Measurements from ENCODE around the gene ATP6V0A1. TPM values are rescaled to one million over a fixed set of nuclear protein-coding genes. Genes with fewer than 3 reads are reported as not detected.
"Not testable (repeated sequence)": the region's sequence is repeated elsewhere in the genome, so short reads cannot be mapped to it uniquely, and the experiment has no call there.

Gene ATP6V0A1
- total RNA-seq, 8 experiments from 2014 or later: 45.4 to 115 (median 75.7) TPM

DNA sequence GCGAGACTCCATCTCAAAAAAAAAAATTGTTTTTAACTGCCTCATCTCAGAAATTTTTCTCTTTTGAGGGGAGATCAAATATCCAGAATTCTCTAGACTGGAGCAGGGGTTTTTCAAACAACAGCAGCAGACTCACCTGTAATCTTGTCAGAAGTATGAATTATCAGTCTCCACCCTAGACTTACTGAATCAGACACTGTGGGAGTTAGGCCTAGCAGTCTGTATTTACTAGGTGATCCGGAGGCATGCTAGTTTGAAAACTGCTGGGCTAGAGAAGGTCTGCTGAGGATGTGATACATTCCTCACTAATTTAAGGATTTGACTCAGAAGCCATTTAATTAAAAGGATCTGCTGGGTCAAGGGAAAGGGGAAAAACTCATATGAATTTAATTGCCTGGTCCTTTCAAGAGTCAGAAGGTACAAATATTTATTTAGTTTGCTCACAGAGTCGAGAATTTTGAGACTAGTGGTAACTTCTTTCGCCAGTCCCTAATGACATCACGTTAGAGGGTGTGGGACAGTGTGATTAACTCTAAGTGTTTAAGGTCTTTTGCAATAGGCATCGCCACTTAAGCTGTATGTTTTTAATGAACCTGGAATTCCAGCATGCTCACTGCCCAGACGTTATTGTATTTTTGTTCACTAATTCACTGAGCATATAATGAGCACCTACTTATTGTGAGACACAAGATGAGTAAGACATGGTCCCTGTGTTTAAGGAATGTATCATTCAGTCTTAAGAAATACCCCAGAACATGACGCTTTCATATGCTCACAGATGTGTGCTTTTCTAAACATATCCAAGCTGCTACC is 14.2 kb downstream of the ATP6V0A1 start:
- in situ Hi-C loops (cut with MboI; ENCODE audit: low pct_unique_long_range_greater_than_20kb in 2 of 9, low sequenced_read_pairs in 9 of 9, unreplicated experiment in 9 of 9): no loop called here
- Histone ChIP-seq H3K4me1 (replicated peaks in 1 of 2) (no peaks in the 10 kb centered on the region), H3K4me3 (no peak overlapping the region), H3K27ac (no peak overlapping the region)
- ATAC-seq (replicated peaks in 6 of 8): peak in 2 of 8 experiments; percentile 58 to 73
- 15 to 100% (median 87%) methylated on average over 1 to 8 of the region's 8 CpGs; no CpG with 5 or more reads in 1 of the 10 experiments for WGBS, 10 experiments

DNA sequence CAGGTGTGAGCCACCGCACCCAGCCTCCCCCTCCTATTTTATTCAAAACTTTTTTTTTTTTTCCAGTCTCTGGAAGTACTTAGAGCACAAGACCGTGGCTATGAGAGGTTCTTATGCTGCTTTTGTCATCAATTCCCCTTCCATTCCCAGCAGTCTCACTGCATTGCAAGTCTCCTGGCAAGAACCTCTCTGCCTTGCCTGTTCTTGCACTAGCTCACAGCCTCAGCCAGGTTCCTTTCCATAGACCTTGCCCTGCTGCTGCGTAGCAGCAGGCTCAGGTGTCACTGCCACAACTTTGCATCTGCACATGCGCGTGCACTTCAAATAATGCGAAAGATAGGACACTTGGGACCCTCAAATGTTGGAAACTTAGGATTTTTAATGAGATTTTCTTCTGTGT is 15.6 kb downstream of the ATP6V0A1 start:
- Histone ChIP-seq H3K4me1 (replicated peaks in 1 of 2) (no peaks in the 10 kb centered on the region), H3K27ac (no peak overlapping the region), H3K4me3 (no peak overlapping the region)
- WGBS, 10 experiments: 70 to 100% (median 96%) methylated on average over 2 to 6 of the region's 6 CpGs; no CpG with 5 or more reads in 2 of the 10 experiments
- no peak for ATAC-seq (replicated peaks in 6 of 8)
- in situ Hi-C loops (cut with MboI; ENCODE audit: low pct_unique_long_range_greater_than_20kb in 2 of 9, low sequenced_read_pairs in 9 of 9, unreplicated experiment in 9 of 9): no loop called here

- 60 to 100% (median 92%) methylated on average over 1 to 3 of the region's 3 CpGs for WGBS, 10 experiments
- Histone ChIP-seq H3K27ac (no peak overlapping the region), H3K4me3 (no peak overlapping the region), H3K4me1 (replicated peaks in 1 of 2) (no peaks in the 10 kb centered on the region)
- peak in 3 of 8 experiments; percentile 16 to 29 (median 16) for ATAC-seq (replicated peaks in 6 of 8)
- in situ Hi-C loops (cut with MboI; ENCODE audit: low pct_unique_long_range_greater_than_20kb in 2 of 9, low sequenced_read_pairs in 9 of 9, unreplicated experiment in 9 of 9): loop anchor here in 2 of 9 experiments (25.0 kb wide), 2 partner anchors 112 to 138 kb away; partner anchors contain the start of gene PSMC3IP (in 1 of the 2)
Measured at GRCh38 chr17:42475121-42475520, 16.4 kb downstream of the ATP6V0A1 start.

- 10 to 100% (median 73%) methylated on average over 1 to 4 of the region's 4 CpGs; no CpG with 5 or more reads in 2 of the 10 experiments for WGBS, 10 experiments
- in situ Hi-C loops (cut with MboI; ENCODE audit: low pct_unique_long_range_greater_than_20kb in 2 of 9, low sequenced_read_pairs in 9 of 9, unreplicated experiment in 9 of 9): loop anchor here in 2 of 9 experiments (25.0 kb wide), 2 partner anchors 111 to 139 kb away; partner anchors contain the start of gene PSMC3IP (in 1 of the 2)
- Histone ChIP-seq H3K4me1 (replicated peaks in 1 of 2) (no peaks in the 10 kb centered on the region), H3K27ac (no peak overlapping the region), H3K4me3 (no peak overlapping the region)
- peak in 3 of 8 experiments; percentile 20 to 66 (median 54) for ATAC-seq (replicated peaks in 6 of 8)
Measured at GRCh38 chr17:42475835-42476234, 17.2 kb downstream of the ATP6V0A1 start.

- in situ Hi-C loops (cut with MboI; ENCODE audit: low pct_unique_long_range_greater_than_20kb in 2 of 9, low sequenced_read_pairs in 9 of 9, unreplicated experiment in 9 of 9): loop anchor here in 2 of 9 experiments (25.0 kb wide), 2 partner anchors 111 to 139 kb away; partner anchors contain the start of gene PSMC3IP (in 1 of the 2)
- Histone ChIP-seq H3K27ac (no peak overlapping the region), H3K4me3 (no peak overlapping the region), H3K4me1 (replicated peaks in 1 of 2) (no peaks in the 10 kb centered on the region)
- WGBS, 10 experiments: 50 to 100% (median 91%) methylated on average over 1 to 2 of the region's 2 CpGs; no CpG with 5 or more reads in 3 of the 10 experiments
- ATAC-seq (replicated peaks in 6 of 8): no peak
Measured at GRCh38 chr17:42476411-42476810, 17.7 kb downstream of the ATP6V0A1 start.

GRCh38 chr17:42477173-42477572 is 18.5 kb downstream of the ATP6V0A1 start:
- H3K27ac ChIP-seq: no peak overlapping the region
- H3K4me1 ChIP-seq (replicated peaks in 1 of 2): no peaks in the 10 kb centered on the region
- 64 to 100% (median 94%) methylated on average over 2 to 3 of the region's 3 CpGs for WGBS, 10 experiments
- ATAC-seq (replicated peaks in 6 of 8): no peak
- in situ Hi-C loops (cut with MboI; ENCODE audit: low pct_unique_long_range_greater_than_20kb in 2 of 9, low sequenced_read_pairs in 9 of 9, unreplicated experiment in 9 of 9): loop anchor here in 2 of 9 experiments (25.0 kb wide), 2 partner anchors 110 to 140 kb away; partner anchors contain the start of gene PSMC3IP (in 1 of the 2)
- H3K4me3 ChIP-seq: no peak overlapping the region

DNA sequence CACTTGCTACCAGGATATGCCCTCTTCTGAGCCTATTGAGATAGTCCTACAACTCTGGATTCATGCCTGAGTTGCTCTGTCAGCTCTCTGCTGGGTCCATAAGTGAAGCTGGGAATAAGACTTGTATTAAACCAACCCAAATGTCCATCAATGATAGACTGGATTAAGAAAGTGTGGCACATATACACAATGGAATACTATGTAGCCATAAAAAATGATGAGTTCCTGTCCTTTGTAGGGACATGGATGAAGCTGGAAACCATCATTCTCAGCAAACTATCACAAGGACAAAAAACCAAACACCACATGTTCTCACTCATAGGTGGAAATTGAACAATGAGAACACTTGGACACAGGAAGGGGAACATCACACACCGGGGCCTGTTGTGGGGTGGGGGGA is 19.1 kb downstream of the ATP6V0A1 start:
- not testable (repeated sequence) for H3K4me1 ChIP-seq (replicated peaks in 1 of 2); H3K4me3 ChIP-seq; H3K27ac ChIP-seq; ATAC-seq (replicated peaks in 6 of 8)
- in situ Hi-C loops (cut with MboI; ENCODE audit: low pct_unique_long_range_greater_than_20kb in 2 of 9, low sequenced_read_pairs in 9 of 9, unreplicated experiment in 9 of 9): loop anchor here in 2 of 9 experiments (25.0 kb wide), 2 partner anchors 109 to 141 kb away; partner anchors contain the start of gene PSMC3IP (in 1 of the 2)
- no CpG with 5 or more reads among the region's 1 CpG for WGBS, 10 experiments

- no peak for ATAC-seq (replicated peaks in 6 of 8)
- in situ Hi-C loops (cut with MboI; ENCODE audit: low pct_unique_long_range_greater_than_20kb in 2 of 9, low sequenced_read_pairs in 9 of 9, unreplicated experiment in 9 of 9): loop anchor here in 2 of 9 experiments (25.0 kb wide), 2 partner anchors 103 to 147 kb away; partner anchors contain the start of gene PSMC3IP (in 1 of the 2)
- Histone ChIP-seq H3K4me3 (no peak overlapping the region), H3K4me1 (replicated peaks in 1 of 2) (no peaks in the 10 kb centered on the region), H3K27ac (no peak overlapping the region)
- WGBS, 10 experiments: 43 to 95% (median 87%) methylated on average over 2 to 5 of the region's 7 CpGs; no CpG with 5 or more reads in 4 of the 10 experiments
Measured at GRCh38 chr17:42484304-42484703, 25.6 kb downstream of the ATP6V0A1 start.

DNA sequence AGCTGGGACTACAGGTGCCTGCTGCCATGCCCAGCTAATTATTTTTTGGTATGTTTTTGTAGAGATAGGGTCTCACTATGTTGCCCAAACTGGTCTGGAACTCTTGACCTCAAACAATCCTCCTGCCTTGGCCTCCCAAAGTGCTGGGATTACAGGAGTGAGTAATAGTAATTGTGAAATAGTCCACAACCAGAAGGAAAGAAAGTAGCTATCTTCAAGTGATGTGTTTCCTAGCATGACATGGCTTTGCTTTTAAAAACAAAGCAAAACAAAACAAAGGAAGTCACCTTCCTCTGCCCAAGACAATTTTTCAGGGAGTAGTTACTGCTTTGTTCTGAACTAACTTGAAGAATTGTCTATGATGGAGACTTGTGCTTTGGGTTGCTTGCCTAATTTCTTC is 27.0 kb downstream of the ATP6V0A1 start:
- no peak for ATAC-seq (replicated peaks in 6 of 8)
- H3K4me3 ChIP-seq: no peak overlapping the region
- no peaks in the 10 kb centered on the region for H3K4me1 ChIP-seq (replicated peaks in 1 of 2)
- in situ Hi-C loops (cut with MboI; ENCODE audit: low pct_unique_long_range_greater_than_20kb in 2 of 9, low sequenced_read_pairs in 9 of 9, unreplicated experiment in 9 of 9): loop anchor here in 2 of 9 experiments (25.0 kb wide), 2 partner anchors 102 to 148 kb away; partner anchors contain the start of gene PSMC3IP (in 1 of the 2)
- H3K27ac ChIP-seq: no peak overlapping the region

- in situ Hi-C loops (cut with MboI; ENCODE audit: low pct_unique_long_range_greater_than_20kb in 2 of 9, low sequenced_read_pairs in 9 of 9, unreplicated experiment in 9 of 9): loop anchor here in 2 of 9 experiments (25.0 kb wide), 2 partner anchors 99 to 151 kb away; partner anchors contain the start of gene PSMC3IP (in 1 of the 2)
Measured at GRCh38 chr17:42488032-42488431, 29.4 kb downstream of the ATP6V0A1 start.

GRCh38 chr17:42493319-42493718 is 34.6 kb downstream of the ATP6V0A1 start:
- H3K4me1 ChIP-seq (replicated peaks in 1 of 2): no peaks in the 10 kb centered on the region
- H3K27ac ChIP-seq: no peak overlapping the region
- H3K4me3 ChIP-seq: no peak overlapping the region
- in situ Hi-C loops (cut with MboI; ENCODE audit: low pct_unique_long_range_greater_than_20kb in 2 of 9, low sequenced_read_pairs in 9 of 9, unreplicated experiment in 9 of 9): loop anchor here in 2 of 9 experiments (25.0 kb wide), 2 partner anchors 94 to 156 kb away; partner anchors contain the start of gene PSMC3IP (in 1 of the 2)
- peak in 1 of 8 experiments; percentile 64 for ATAC-seq (replicated peaks in 6 of 8)
- WGBS, 10 experiments: 57 to 100% (median 80%) methylated on average over 1 to 3 of the region's 3 CpGs; no CpG with 5 or more reads in 1 of the 10 experiments

More at GRCh38 chr17:42488032-42488431, 29.4 kb downstream of the ATP6V0A1 start:
- WGBS, 10 experiments: 13 to 100% (median 100%) methylated on average over 1 of the region's 1 CpG; no CpG with 5 or more reads in 4 of the 10 experiments
- no peak overlapping the region for H3K27ac ChIP-seq
- no peak overlapping the region for H3K4me3 ChIP-seq
- no peaks in the 10 kb centered on the region for H3K4me1 ChIP-seq (replicated peaks in 1 of 2)
- no peak for ATAC-seq (replicated peaks in 6 of 8)

DNA sequence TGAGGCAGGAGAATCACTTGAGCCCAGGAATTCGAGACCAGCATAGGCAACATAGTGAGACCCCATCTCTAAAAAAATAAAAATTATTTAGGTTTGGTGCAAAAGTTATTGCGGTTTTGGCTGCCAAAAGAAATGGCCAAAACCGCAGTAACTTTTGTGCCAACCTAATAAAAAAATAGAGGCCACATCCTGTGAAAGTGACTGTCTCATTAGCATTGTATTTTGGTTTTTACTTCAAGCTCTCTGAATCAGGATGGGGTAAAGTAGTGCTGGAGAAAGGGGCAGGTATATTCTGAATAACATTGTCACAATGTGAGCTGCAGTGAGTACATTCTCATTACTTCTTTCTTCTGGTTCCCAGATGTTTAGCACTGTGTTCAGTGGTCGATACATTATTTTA is 36.0 kb downstream of the ATP6V0A1 start:
- in situ Hi-C loops (cut with MboI; ENCODE audit: low pct_unique_long_range_greater_than_20kb in 2 of 9, low sequenced_read_pairs in 9 of 9, unreplicated experiment in 9 of 9): loop anchor here in 2 of 9 experiments (25.0 kb wide), 2 partner anchors 93 to 157 kb away; partner anchors contain the start of gene PSMC3IP (in 1 of the 2)
- Histone ChIP-seq H3K27ac (no peak overlapping the region), H3K4me1 (replicated peaks in 1 of 2) (no peaks in the 10 kb centered on the region), H3K4me3 (no peak overlapping the region)
- ATAC-seq (replicated peaks in 6 of 8): no peak
- 30 to 100% (median 83%) methylated on average over 1 to 4 of the region's 4 CpGs; no CpG with 5 or more reads in 1 of the 10 experiments for WGBS, 10 experiments

DNA sequence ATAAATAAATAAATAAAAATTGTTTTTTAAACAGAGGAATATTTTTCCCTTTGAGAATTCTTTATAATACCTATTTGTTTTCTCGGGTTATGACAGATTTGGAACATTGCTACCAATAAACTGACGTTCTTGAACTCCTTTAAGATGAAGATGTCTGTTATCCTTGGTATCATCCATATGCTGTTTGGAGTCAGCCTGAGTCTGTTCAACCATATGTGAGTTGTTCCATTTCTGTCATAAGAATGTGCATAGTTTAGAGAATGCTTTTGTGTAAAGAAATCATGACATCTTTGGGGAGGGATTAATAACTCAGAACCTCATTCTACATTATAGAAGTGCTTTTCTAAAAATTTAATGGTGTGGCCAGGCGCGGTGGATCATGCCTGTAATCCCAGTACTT is 40.1 kb downstream of the ATP6V0A1 start:
- Histone ChIP-seq H3K4me1 (replicated peaks in 1 of 2) (no peaks in the 10 kb centered on the region), H3K27ac (no peak overlapping the region), H3K4me3 (no peak overlapping the region)
- no peak for ATAC-seq (replicated peaks in 6 of 8)
- 75 to 100% (median 100%) methylated on average over 1 to 4 of the region's 4 CpGs; no CpG with 5 or more reads in 1 of the 10 experiments for WGBS, 10 experiments
- in situ Hi-C loops (cut with MboI; ENCODE audit: low pct_unique_long_range_greater_than_20kb in 2 of 9, low sequenced_read_pairs in 9 of 9, unreplicated experiment in 9 of 9): loop anchor here in 2 of 9 experiments (25.0 kb wide), 2 partner anchors 88 to 162 kb away; partner anchors contain the start of gene PSMC3IP (in 1 of the 2)
